Activated T-cell treated with anti-CD3 and anti-CD28 coated beads for 1 hour (primary cell): ENCODE data around the gene GLB1L3.
"Not testable (repeated sequence)": the region's sequence is repeated elsewhere in the genome, so short reads cannot be mapped to it uniquely, and the experiment has no call there.

Experiments used
- DNase-seq: peaks from one replicate; pipeline ENCODE4 v3.0.0-alpha.2; 2020; ENCODE audit warnings: low read depth

Gene GLB1L3

DNA sequence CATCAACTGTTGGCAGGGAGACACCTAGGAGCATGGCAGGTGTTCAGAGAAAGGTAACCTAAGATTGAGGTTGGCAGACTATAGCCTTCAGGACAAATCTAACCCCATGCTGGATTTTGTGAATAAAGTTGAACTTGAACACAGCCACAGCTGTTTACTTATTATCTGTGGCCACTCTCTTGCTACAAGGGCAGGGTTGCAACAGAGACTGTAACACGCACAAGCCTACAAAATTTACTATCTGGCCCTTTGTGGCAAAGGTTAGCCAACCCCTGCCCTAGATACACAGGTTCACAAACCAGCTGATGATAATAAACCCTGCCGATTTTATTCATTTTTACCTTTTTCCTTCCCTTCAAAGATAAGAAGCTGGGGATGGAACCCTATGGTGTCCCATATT lies 25.5 kb upstream of the GLB1L3 start:
- DNase-seq: no peak

DNA sequence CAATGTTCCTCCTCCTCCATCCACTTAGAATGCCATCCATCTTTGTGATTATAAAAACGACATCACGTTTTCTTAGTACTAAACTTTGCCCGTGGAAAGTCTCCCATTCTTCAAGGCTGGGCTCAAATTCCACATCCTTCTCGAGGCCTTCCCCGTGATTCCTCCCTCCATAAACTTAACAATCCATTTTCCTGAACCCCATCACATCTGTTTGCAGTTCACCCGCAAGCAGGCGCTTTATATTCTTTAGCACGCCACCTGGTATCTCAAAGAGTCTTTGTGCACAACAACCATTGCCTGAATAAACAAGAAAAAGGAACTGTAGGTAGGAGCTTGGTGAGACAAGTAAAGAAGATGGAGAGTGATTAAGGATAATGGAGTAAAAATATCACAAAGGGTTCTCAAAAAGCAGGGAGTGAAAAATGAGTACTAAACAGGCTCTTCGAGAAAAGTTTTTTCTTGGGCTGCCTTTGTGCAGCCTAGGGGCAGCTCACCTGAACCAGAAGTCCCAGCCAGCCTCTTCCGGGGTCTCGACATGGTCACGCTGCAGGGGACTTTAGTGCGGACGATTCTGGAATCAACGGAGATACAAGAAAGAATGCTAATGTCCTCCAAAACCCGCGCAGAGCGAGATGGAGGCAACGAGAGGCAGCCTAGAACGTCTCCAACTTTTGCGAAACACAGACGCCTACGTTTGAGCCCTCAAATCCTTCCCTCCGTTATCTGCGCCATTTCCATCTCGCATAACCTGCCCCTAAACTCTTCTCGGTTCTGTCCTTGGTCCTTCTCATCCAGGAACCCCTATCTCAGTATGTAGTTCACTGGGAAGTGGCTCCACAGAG lies 23.6 kb upstream of the GLB1L3 start:
- DNase-seq: no peak

DNA sequence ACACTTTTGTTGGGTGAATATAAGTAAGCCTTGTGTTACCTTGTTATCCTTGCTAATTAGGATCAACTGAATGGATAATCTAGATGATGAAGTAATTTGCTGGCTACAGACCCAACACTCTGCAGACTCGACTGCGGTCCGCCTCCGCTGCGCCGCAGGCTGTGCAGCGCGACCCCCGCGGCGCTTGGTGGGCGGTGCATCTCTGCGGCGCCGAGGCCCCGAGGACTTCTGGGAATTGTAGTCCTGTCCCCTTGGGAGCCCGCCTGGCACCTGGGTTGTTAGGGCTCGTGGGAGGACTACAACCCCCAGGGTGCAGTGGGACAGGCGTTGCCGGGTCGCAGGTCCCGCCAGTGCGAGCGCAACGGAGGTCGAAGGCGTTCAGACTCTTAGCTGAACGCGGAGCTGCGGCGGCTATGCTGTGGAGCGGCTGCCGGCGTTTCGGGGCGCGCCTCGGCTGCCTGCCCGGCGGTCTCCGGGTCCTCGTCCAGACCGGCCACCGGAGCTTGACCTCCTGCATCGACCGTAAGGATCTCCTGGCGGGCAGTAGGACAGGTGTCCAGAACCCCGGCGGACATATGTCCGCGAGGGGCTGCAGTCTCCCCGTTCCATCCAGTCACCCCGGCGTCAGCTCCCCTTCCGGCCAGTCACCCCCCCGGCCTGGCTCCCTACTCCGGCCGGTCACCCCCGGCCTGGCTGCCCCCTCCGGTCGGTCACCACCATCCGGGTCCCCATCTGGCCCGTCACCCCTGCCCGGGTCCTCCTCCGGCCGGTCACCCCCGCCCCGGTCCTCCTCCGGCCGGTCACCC lies 22.8 kb upstream of the GLB1L3 start, which contains the start of the genes ACAD8 and THYN1:
TSS of gene ACAD8 (plus strand) at position 381 of the 806 bp plus-strand sequence. CDS start at position 414, 33 bp downstream.
TSS of gene THYN1 (minus strand) at position 165 of the 806 bp plus-strand sequence. CDS start 470 bp downstream, outside the sequence.
- DNase-seq: peak; percentile 91

DNA sequence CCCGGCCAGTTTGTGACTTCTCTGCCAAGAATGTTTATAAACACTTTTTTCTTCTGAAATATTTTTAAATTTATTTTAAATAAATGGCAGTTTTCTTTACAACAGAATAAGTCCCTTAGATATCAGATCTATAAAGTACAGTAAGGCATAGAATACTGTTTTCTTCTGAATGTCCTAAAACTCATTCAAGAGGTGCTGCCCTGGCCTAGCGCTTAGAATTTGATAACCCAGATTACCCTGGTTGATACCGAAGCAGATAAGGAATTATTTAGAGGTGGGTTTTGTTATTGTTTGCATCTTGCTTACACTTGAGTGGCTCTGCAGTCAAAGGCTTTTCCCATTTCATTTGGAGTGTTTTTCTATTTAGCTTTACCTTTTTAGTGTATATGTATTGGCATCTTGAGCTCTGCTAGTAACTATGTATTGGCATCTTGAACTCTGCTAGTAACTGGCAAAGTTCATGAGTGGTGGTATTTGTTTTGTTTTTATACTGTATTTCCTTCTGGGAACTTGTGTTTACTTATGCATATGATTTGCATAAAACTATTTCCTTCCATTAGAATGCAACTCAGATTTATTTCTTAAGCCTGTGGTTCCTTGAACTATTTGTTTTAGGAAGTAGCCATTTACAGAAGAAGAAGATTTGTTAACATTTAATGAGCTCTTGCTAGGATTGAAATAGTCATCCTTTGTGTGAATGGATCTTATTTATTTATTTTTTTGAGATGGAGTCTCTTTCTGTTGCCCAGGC lies 21.6 kb upstream of the GLB1L3 start:
- DNase-seq: no peak

DNA sequence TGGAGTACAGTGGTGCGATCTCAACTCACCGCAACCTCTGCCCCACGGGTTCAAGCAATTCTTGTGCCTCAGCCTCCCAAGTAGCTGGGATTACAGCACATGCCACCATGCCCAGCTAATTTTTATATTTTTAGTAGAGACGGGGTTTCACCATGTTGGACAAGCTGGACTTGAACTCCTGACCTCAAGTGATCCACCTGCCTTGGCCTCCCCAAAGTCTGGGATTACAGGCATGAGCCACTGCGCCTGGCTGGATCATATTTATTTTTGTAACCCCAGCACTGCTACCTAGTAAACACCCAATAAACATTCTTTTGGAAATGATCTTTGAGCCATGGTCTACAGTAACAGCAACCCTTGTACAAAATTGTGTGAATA lies 21.0 kb upstream of the GLB1L3 start:
- not testable (repeated sequence) for DNase-seq

DNA sequence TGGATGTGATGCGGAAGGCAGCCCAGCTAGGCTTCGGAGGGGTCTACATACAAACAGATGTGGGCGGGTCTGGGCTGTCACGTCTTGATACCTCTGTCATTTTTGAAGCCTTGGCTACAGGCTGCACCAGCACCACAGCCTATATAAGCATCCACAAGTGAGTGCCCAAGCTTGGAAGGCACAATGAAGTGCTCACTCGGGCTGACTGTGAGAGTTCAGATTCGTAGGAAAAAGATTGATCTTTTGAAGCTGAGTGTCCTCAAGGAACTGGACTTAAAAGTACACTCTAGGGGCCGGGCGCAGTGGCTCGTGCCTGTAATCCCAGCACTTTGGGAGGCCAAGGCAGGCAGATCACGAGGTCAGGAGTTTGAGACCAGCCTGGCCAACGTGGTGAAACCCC lies 19.1 kb upstream of the GLB1L3 start:
- DNase-seq: no peak

DNA sequence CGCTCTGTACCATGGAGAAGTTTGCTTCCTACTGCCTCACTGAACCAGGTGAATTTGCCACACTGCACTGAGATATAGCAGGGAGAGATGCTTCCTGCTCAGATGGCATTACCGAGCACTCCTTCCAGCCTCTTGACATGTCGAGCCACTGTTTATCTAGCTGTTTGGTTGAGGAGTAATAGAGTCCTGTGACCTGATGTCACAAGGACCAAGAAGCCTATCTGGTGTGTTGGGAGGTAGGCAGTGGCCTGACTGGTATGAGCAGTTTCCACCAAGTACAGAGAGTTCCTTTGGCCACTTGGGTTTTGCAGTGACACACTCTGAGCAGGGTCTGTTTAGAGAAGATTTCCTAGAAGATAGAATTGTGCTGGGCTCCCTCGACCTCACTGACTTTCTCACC lies 17.6 kb upstream of the GLB1L3 start:
- no peak for DNase-seq

DNA sequence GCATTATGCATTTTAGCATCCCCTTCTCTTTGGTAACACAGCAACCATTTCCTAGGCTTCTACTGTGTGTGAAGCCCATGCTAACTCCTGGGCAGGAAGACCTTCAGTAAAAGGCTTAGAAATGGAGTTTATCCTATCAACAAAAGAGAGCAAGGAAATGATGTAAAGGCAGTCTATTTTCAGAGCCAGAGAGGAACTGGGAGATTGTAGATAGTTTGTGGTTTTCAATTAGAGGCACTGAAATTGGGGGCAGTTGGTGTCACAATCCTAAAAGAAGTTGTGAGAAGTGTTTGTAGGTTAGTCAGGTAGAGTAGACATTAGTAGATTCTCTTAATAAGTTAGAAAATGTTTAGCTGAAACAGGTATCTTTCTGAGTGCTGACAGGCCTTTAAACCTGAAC lies 15.7 kb upstream of the GLB1L3 start:
- no peak for DNase-seq

DNA sequence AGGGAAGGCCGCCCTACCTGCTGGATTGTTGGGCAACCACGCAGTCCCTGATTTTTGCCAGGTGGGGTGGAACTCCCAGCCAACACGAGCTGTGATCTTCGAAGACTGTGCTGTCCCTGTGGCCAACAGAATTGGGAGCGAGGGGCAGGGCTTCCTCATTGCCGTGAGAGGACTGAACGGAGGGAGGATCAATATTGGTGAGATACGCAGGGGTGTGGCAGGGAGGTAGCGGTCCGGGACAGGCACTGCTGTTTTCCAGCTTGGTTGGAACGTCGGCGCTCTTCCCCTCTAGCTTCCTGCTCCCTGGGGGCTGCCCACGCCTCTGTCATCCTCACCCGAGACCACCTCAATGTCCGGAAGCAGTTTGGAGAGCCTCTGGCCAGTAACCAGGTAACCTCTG lies 15.2 kb upstream of the GLB1L3 start:
- DNase-seq: no peak

DNA sequence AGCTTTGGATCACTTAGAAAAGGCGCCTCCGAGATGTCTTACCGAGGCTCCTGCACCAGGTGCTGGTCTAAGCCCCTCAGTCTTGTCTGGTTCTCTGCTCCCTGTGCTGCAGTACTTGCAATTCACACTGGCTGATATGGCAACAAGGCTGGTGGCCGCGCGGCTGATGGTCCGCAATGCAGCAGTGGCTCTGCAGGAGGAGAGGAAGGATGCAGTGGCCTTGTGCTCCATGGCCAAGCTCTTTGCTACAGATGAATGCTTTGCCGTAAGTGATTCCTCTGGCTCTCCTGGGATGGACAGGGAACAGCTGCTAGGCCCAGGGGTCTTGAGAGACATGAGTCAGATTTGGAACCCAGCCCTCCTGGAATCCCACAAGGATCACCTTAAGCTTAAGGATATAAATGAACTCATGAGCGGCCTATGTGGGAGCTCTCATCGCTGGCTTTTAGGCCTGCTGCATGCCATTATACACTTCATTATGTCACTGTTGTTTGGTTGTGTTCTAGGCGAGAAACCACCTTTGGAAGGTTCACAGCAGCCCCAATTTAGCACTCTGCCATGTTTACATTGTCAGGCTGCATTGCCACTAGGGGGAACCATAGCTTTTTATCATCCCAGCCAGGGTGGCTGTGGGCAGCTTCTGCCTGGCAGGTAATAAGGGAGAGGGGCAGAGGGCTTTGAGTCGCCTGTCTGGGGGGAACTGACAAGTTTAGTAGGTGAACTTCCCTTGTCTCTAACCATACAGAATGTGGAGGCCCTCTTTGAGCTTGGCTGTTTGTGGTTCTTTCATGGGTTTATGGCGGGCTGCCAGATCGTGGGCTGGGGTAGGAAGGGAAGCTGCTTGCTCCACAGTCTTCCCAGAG lies 14.3 kb upstream of the GLB1L3 start:
- peak; percentile 22 for DNase-seq

DNA sequence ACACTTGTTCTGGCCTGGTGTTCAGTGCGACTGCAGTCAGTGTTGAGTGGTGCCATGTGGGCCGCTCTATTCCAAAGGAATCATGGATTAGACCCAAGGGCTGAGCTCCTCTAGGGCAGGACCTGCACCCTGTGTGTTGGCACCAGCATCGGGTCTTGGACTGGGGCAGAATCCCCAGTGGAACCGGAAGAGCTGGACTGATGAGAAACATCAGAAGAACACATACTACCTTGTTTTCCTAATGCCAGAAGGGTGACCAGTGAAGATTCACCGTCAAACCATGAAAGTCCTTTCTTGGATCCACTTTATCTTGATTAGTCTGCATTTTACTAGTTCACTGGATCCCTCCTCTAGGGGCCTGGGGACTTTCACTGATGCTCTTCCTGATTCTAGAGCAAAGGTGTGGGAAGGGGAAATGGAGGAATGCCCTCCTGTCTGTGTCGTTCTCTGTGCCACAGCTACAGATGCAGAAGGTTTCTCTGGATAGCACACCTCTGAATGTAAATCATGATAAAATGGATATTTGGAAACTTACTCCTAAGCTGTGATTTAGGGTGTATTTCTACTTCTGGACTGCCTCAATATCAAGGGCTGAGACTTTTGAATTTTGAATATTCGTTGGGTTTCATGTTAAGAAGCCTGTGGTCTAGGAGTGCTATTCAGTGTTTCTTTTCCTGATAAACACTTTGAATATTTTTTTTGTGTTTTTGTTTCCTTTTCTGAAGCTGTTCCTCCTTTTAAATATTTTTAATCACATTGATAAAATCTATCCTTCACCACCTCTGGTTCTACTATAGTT lies 11.0 kb upstream of the GLB1L3 start:
- no peak for DNase-seq

DNA sequence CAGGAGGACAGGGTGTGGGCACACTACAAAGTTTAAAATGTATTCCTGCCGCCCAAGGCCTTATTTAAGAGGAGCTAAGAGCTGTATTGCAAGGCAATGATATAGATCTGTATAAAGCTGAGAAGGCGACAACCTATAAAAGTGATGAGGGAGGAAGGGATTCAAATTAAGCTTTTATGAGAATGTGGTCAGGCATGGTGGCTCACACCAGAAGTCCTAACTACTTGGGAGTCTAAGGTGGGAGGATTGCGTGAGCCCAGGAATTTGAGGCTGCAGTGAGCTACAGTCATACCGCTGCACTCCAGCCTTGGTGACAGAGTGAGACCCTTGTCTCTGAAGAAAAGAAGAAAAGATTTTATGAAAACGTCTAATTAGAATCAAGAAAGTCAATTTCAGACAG lies 9.7 kb upstream of the GLB1L3 start:
- DNase-seq: no peak

DNA sequence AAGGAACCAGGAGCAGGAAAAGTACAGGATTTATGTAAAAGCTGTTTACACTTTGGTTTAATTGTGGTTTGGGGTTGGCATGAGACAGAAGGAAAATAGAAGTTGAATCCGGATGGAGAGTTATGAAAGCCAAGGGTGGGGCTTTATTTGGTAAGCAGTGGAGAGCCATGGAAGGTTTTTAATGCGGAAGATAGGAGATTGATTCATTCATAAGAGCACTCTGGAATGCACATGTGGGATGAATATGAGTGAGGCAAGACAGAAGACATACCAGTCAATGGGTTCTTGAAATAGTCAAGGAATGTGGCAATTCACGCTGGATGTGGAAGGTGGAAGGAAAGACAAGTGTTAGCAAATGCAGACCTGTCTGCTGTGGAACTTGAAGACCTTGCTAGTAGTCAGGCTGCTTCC lies 9.3 kb upstream of the GLB1L3 start:
- DNase-seq: no peak

DNA sequence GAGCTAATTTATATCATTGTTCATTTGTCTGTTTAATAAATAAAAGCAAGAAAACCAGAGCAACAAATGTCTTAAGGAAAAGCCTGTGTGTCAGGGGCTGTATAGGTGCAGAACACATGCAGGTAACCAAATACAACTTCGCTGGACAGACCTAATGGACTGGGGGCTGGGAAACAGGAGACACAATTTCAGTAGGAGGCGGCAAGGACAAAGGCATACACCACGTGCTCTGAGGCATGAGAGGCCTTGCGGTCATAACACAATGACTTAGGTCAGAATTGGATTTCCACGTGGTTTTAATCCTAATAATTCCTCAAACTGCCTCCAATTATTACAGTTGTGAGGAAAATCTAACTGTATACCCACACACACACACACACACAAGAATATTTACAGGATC lies 8.7 kb upstream of the GLB1L3 start:
- DNase-seq: no peak

DNA sequence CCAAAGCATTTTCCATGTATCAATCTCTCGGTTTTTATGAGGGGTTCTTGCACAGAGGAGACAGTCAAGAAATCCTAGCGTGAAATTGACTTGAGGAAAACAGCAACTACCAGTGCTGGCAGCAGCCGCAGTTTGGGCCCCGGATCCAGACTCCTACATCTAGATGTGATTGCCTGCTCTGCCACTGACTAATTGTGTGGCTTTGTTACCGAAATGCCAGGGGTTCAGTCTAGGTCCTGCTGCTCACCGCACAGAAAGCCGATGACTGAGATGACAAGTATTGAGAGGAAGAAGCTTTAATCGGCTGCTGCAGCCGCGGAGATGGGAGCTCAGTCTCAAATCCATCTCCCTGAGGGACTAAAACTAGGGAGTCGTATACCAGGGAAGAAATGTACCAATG lies 8.2 kb upstream of the GLB1L3 start:
- no peak for DNase-seq

DNA sequence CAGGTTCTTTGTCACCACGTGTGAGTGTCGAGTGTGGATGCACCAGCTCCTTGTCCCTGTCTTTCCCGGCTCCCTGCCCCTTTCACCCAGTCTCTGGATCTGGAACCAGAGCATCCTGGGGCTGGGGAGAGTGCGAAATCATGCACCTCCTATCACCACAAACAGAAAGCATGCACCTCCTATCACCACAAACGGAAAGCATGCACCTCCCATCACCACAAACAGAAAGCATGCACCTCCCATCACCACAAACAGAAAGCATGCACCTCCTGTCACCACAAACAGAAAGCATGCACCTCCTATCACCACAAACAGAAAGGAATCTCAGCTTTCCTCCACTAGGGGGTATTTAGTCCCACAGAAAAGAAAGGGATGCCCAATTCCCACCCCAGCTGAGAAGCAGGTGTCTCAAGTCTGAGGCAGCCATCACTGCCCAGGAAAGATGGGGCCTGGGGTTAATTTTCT lies 5.9 kb upstream of the GLB1L3 start:
- DNase-seq: no peak

DNA sequence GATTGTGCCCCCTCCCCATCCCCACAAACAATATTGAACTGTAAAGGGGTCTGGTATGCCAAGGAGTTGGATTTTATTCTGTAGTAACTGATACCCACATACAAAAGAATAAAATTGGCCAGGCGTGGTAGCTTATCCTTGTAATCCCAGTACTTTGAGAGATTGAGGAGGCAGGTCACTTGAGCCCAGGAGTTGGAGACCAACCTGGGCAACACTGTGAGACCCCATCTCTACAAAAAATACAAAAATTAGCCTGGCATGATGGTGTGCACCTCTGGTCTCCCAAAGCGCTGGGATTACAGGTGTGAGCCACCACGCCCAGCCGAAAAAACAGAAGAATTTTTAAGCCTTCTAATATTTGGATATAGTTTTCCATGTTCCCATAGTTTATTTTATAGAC lies 4.2 kb upstream of the GLB1L3 start:
- DNase-seq: no peak

DNA sequence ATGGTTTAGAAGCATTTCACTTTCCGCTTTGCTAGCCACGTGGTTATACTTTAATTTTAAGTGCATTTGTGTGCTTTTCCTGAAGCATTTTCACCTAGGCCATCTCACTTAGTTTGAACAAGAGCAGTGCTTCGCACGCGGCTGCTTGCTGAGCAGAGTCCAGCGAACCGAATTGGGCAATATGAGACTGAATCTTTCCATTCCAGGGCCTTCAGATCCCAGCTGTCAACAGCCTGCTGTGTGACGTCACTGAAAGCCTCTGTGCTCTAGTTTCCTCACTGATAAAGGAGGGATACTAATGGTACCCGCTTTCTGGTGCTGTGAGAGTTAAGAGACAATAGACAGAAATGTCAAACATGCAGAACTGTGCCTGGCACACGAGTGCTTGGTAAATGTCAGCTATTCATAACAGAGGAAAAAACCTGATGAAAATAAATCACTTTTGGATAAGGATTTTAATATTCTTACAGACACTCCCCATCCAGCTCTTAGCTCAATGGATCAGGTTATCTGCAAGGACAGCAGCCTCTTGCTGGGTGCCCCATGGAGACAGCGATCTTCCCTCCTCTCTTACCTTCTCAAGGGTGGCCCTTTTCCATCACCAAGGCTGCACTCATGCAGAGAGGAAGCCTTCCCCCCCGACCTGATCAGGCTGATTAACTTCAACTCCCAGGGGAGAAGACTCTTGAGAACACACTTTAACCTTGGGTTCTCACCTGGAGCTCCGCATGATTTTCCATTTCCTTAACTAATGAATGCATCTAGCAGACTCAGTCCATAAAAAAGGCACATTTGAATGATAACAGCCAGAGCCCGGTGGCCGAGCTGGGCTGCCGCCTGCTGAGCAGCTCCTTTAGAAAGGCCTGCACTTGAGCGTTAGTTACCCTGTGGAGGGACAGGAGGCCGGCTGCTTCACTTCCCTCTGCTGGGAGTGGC lies 3.5 kb upstream of the GLB1L3 start:
- no peak for DNase-seq

DNA sequence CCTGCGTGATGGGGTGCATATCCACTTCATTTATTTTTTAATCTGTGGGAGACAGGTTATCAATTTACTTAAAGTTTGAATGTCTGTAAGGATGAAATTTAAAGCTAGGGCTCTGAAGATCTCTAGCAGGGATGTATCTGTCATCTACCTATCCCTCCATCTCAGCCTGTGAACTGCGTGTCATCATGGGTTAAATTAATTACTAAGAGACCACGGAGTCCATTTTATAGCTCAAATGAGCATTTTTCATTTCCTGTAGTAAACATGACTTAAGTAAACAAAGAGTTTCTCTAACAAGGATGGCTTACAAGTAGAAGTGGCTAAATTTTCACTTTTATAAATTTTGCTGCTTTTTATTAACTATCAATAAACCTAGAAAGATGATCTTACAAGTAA lies 2.9 kb upstream of the GLB1L3 start:
- no peak for DNase-seq

DNA sequence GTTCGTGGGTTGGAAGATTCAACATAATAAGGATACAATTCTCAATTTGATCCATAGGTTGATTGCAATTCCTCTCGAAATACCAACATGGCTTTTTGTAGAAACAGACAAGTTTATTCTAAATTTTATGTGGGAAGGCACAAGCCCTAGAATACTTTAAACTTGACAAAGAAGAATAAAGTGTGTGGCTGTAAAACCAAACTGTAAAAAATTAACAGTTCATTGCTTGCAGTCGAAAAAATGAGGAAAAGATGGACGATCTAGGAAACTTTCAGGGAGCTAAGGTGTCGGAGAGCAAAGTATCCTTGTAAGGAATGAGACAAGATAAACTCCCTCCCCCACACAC lies 1.0 kb upstream of the GLB1L3 start:
- no peak for DNase-seq
